Ovary (tissue), 9 donors: ENCODE data around the gene RERE. TPM values are rescaled to one million over a fixed set of nuclear protein-coding genes. Genes with fewer than 3 reads are reported as not detected.

Experiments used
- DNase-seq, 5 donors: peaks; one replicate each; pipeline ENCODE4 v3.0.0-alpha.2; 2019 to 2020
- H3K27ac ChIP-seq, 2 donors: fragments of 200-600 bp; one replicate each; pipeline versions ENCODE4 v1.5.1 to v1.8.0; 2019 to 2022
- H3K27me3 ChIP-seq: fragments of 200-600 bp; one replicate; pipeline ENCODE4 v1.8.0; 2022
- H3K36me3 ChIP-seq: fragments of 200-600 bp; sonication (generic); one replicate; pipeline ENCODE4 v1.5.1; 2019
- H3K4me1 ChIP-seq: one replicate; pipeline ENCODE4 v1.8.1; 2013; ENCODE audit warnings: mild to moderate bottlenecking, moderate library complexity; ENCODE audit not compliant: insufficient read depth
- H3K4me3 ChIP-seq: fragments of 200-600 bp; sonication (generic); one replicate; pipeline ENCODE4 v1.5.1; 2017
- H3K9me3 ChIP-seq, 2 donors: fragments of 200-600 bp in 1 of 2; sonication (generic) in 1 of 2; one replicate each; pipeline versions ENCODE4 v1.5.1 to v1.8.1; 2013 to 2019; ENCODE audit warnings: mild to moderate bottlenecking in 1 of 2, moderate library complexity in 1 of 2
- EP300 ChIP-seq: sonication (generic); formaldehyde crosslinking; IDR thresholded peaks from one replicate; pipeline ENCODE4 v1.6.1; 2017; ENCODE audit warnings: antibody characterized with exemption
- POLR2A ChIP-seq: fragments of 450-650 bp; IDR thresholded peaks from one replicate; pipeline ENCODE4 v1.6.1; 2017; ENCODE audit warnings: antibody characterized with exemption, mild to moderate bottlenecking, moderate library complexity
- WGBS, 3 donors: extraction: QIAGEN DNeasy Blood & Tissue Kit in 1 of 3; methylation state at CpG; one replicate each; pipeline versions ENCODE4 v1.1.5 to v1.1.7; 2013 to 2017; 5-methylcytosine and 5-hydroxymethylcytosine counted together
- intact Hi-C, 4 donors: fragments of 100-400 bp; cut with DNase I; formaldehyde crosslinking; loops; one replicate each; pipeline versions ENCODE4 v1.11.0 to v1.15.1; 2022 to 2023
- polyA plus RNA-seq, 2 donors: library from polyadenylated mRNA; stranded (reverse); fragments of 200-250 nt in 1 of 2; fragments of 350-450 nt in 1 of 2; fragmentation: Illumina TruSeq in 1 of 2; extraction: RNeasy Lipid Tissue Mini Kit (QIAGEN cat#74804) in 1 of 2; gene quantifications; one replicate each; pipeline ENCODE4 v1.2.3, GENCODE V29; 2013 to 2014
- total RNA-seq, 7 donors: library from RNA; depleted of rRNA in 2 of 7; stranded (reverse); fragments of >200 nt in 2 of 7; fragmentation: NEBNext Ultra II Directional in 3 of 7; extraction: Animal tissue kit (Norgen Biotek cat#: 25700) in 3 of 7; gene quantifications; one replicate each; pipeline versions ENCODE4 v1.1.0 to v1.2.4, GENCODE V29; 2016 to 2023
- TF ChIP-seq, protein P1 (sequence below), 3 donors: fragments of 450-650 bp in 2 of 3; fragments of 200-600 bp in 1 of 3; IDR thresholded peaks; one replicate each; pipeline versions ENCODE4 v1.5.1 to v1.8.0; 2016 to 2022; ENCODE audit warnings: antibody characterized with exemption in 3 of 3, mild to moderate bottlenecking in 1 of 3
- donor health status: DM: no; HTN: no; CAD: no; lungs with moderate emphysema.
- donor health status: DM: no; HTN: no; CAD: no.
- donor health status: Bipolar disorder and iron deficiency.
- donor health status: DM: yes; HTN: yes; CAD: no.
- donor health status: DM: no; HTN: no; CAD: no.
- donor health status: DM: yes; HTN: yes; CAD: no.

Gene RERE
- total and polyA plus RNA-seq, 9 donors: 36.7 to 119 (median 114) TPM

- Histone ChIP-seq H3K27ac (no peak overlapping the region), H3K4me3 (no peak overlapping the region), H3K9me3 (no peaks in the 10 kb centered on the region), H3K27me3 (no peaks in the 10 kb centered on the region), H3K36me3 (no peaks in the 10 kb centered on the region), H3K4me1 (peaks cover 4% of the 10 kb centered on the region)
- DNase-seq: no peak
- WGBS, 3 donors: 80 to 94% (median 94%) methylated on average over 3 of the region's 3 CpGs
- TF ChIP-seq, protein P1, sequence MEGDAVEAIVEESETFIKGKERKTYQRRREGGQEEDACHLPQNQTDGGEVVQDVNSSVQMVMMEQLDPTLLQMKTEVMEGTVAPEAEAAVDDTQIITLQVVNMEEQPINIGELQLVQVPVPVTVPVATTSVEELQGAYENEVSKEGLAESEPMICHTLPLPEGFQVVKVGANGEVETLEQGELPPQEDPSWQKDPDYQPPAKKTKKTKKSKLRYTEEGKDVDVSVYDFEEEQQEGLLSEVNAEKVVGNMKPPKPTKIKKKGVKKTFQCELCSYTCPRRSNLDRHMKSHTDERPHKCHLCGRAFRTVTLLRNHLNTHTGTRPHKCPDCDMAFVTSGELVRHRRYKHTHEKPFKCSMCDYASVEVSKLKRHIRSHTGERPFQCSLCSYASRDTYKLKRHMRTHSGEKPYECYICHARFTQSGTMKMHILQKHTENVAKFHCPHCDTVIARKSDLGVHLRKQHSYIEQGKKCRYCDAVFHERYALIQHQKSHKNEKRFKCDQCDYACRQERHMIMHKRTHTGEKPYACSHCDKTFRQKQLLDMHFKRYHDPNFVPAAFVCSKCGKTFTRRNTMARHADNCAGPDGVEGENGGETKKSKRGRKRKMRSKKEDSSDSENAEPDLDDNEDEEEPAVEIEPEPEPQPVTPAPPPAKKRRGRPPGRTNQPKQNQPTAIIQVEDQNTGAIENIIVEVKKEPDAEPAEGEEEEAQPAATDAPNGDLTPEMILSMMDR (IDR thresholded peaks at IDR 0.05): no peak
- no peak for TF ChIP-seq EP300
- intact Hi-C loops: no loop called here
Measured at GRCh38 chr1:8441426-8441825, 376.0 kb downstream of the RERE start.

DNA sequence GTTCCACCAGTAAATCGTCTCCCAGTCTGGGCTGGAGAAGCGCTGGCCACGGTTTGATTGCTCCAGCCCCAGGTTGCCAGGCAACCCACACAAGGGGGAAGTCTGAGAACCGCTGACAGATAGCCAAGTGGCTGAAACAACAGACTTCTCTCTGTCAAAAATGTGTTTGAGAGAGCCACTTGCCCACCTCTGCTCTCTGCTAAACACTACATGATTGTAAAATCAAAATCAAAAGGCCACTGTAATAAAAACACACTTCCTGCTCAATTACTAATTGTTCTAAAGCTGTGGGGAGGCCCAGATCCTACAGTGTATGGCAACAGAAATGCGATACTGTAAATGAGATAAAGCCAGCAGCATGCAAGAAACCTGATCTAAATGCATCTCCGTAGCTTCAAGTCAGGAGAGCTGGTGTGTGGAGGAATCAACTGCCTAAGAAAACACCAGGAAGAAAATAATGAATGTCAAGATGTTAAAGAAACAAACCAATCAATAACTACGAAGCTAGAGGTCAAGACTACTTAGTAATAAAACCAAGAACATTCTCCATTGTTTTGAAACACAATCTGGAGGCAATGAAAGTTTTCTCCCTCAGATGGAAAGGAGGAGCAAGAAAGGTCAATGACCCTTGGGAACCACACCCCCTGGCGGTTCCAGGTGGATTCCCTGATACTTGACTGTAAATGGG lies 378.3 kb downstream of the RERE start:
- Histone ChIP-seq H3K27me3 (no peaks in the 10 kb centered on the region), H3K27ac (no peak overlapping the region), H3K4me1 (peaks cover 4% of the 10 kb centered on the region), H3K4me3 (no peak overlapping the region), H3K9me3 (no peaks in the 10 kb centered on the region), H3K36me3 (no peaks in the 10 kb centered on the region)
- intact Hi-C loops: no loop called here
- no peak for TF ChIP-seq POLR2A
- TF ChIP-seq, protein P1 (IDR thresholded peaks at IDR 0.05): no peak
- no peak for TF ChIP-seq EP300
- peak; percentile 66 to 77 (median 71) for DNase-seq
- WGBS, 3 donors: 9 to 11% (median 10%) methylated on average over 8 of the region's 8 CpGs

- Histone ChIP-seq H3K36me3 (no peaks in the 10 kb centered on the region), H3K4me3 (no peak overlapping the region), H3K9me3 (no peaks in the 10 kb centered on the region), H3K4me1 (peaks cover 4% of the 10 kb centered on the region), H3K27me3 (no peaks in the 10 kb centered on the region), H3K27ac (no peak overlapping the region)
- WGBS, 3 donors: 29 to 45% (median 42%) methylated on average over 4 of the region's 4 CpGs
- DNase-seq: no peak
- no peak for TF ChIP-seq EP300
- TF ChIP-seq POLR2A: no peak
- intact Hi-C loops: no loop called here
Measured at GRCh38 chr1:8438489-8438888, 379.0 kb downstream of the RERE start.

DNA sequence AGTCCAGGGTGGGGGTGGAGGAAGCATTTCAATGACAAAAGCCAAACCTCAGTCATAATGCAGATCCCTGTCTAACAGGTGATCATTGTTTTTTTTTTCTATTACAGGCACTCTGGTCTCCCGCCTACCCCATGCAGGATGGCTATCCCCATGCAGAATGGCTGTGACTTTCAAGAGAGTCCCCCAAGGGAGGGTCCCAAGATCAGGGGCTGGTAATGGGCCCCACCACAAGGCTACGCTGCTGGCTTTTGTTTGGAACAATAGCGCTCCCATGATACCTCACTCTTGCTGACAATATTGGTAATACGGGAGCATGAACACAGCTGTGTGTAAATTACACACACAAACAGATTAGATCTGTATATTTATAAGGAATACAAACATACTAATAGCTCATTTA lies 380.1 kb downstream of the RERE start:
- no peak for TF ChIP-seq POLR2A
- TF ChIP-seq, protein P1 (IDR thresholded peaks at IDR 0.05): no peak
- TF ChIP-seq EP300: no peak
- WGBS, 3 donors: 93 to 96% (median 94%) methylated on average over 4 of the region's 4 CpGs
- peaks cover 4% of the 10 kb centered on the region for H3K4me1 ChIP-seq
- H3K27me3 ChIP-seq: no peaks in the 10 kb centered on the region
- DNase-seq: no peak
- H3K4me3 ChIP-seq: no peak overlapping the region
- intact Hi-C loops: no loop called here
- no peaks in the 10 kb centered on the region for H3K9me3 ChIP-seq
- H3K27ac ChIP-seq: no peak overlapping the region
- no peaks in the 10 kb centered on the region for H3K36me3 ChIP-seq

DNA sequence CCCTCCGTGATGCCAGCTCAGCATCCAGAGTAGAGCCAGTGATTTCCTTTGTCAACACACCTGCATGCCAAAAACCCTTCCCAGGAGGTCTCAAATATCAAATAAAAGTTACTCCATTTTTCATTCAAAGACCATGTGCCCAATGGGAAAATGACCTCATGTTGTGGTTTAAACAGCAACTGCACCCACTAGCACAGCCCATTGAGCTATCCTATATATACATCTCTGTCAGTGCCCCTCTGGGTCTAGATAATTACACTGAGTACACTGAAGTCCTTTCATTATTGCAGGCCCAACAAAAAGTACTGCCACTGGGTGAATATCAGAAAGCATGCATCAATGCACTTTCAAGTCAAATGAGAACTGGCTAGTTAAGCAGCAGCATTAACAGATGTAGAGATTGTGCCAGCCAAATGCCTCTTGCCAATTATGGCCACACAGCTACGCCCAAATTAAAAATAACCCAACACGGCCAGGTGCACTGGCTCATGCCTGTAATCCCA lies 381.8 kb downstream of the RERE start:
- TF ChIP-seq, protein P1 (IDR thresholded peaks at IDR 0.05): no peak
- TF ChIP-seq EP300 (no peak), POLR2A (no peak)
- Histone ChIP-seq H3K4me3 (no peak overlapping the region), H3K9me3 (no peaks in the 10 kb centered on the region), H3K36me3 (no peaks in the 10 kb centered on the region), H3K4me1 (peaks cover 4% of the 10 kb centered on the region), H3K27ac (no peak overlapping the region), H3K27me3 (no peaks in the 10 kb centered on the region)
- 93 to 96% (median 94%) methylated on average over 3 of the region's 3 CpGs for WGBS, 3 donors
- no peak for DNase-seq
- intact Hi-C loops: no loop called here
